Measurements from ENCODE around the gene ITGA1. TPM values are rescaled to one million over a fixed set of nuclear protein-coding genes. Genes with fewer than 3 reads are reported as not detected.
A peak's percentile ranks its signal among the peaks of the same experiment; 100 is the strongest.

ITGA1 gene
- total RNA-seq = 228 to 346 TPM (median 340 TPM) in 3 replicates
- long read RNA-seq, full-length matches to known transcripts = 266 of 324 reads
- long read RNA-seq, partial matches to known transcripts = 30 of 324 reads
- long read RNA-seq, other reads (novel, unspliced or antisense) = 28 of 324 reads

- H3K27me3 Mint-ChIP-seq (ENCODE audit: low read depth) = no peaks in the 10 kb centered on the region
- TF ChIP-seq CTCF (IDR thresholded peaks at IDR 0.05) = peak; percentile 73
- H3K27ac Mint-ChIP-seq (ENCODE audit: unreplicated experiment) = peak within 1 kb of the TSS; percentile 96
- peaks cover 58% of the 10 kb centered on the region for H3K4me1 Mint-ChIP-seq (ENCODE audit: low read depth)
- DNase-seq (ENCODE audit: low spot score) = peak; percentile 90
- peak within 1 kb of the TSS; percentile 92 for H3K4me3 Mint-ChIP-seq (ENCODE audit: unreplicated experiment)
- H3K9me3 Mint-ChIP-seq (ENCODE audit: low read depth) = no peaks in the 10 kb centered on the region
- peaks cover 9% of the 10 kb centered on the region for H3K36me3 Mint-ChIP-seq (ENCODE audit: low read depth)
Measured at GRCh38 chr5:52787600-52788504, at the start of gene ITGA1, which contains the start of gene PELO. TSS of gene ITGA1 (plus strand) at chr5:52787916. CDS start at chr5:52788354, 438 bp downstream. TSS of gene PELO (plus strand) at chr5:52787916. CDS start at chr5:52800395, 12,479 bp downstream.

- no peak for DNase-seq (ENCODE audit: low spot score)
- Mint-ChIP-seq H3K27ac (ENCODE audit: unreplicated experiment) (no peak overlapping the region), H3K27me3 (ENCODE audit: low read depth) (no peaks in the 10 kb centered on the region), H3K4me3 (ENCODE audit: unreplicated experiment) (no peak overlapping the region), H3K9me3 (ENCODE audit: low read depth) (no peaks in the 10 kb centered on the region), H3K4me1 (ENCODE audit: low read depth) (peaks cover 24% of the 10 kb centered on the region), H3K36me3 (ENCODE audit: low read depth) (no peaks in the 10 kb centered on the region)
- TF ChIP-seq CTCF (IDR thresholded peaks at IDR 0.05) = no peak
Measured at GRCh38 chr5:52738095-52738506, 49.6 kb upstream of the ITGA1 start.

- TF ChIP-seq CTCF (IDR thresholded peaks at IDR 0.05) = no peak
- DNase-seq (ENCODE audit: low spot score) = no peak
- H3K27me3 Mint-ChIP-seq (ENCODE audit: low read depth) = no peaks in the 10 kb centered on the region
- H3K9me3 Mint-ChIP-seq (ENCODE audit: low read depth) = no peaks in the 10 kb centered on the region
- no peak overlapping the region for H3K27ac Mint-ChIP-seq (ENCODE audit: unreplicated experiment)
- no peak overlapping the region for H3K4me3 Mint-ChIP-seq (ENCODE audit: unreplicated experiment)
- H3K36me3 Mint-ChIP-seq (ENCODE audit: low read depth) = no peaks in the 10 kb centered on the region
- peaks cover 31% of the 10 kb centered on the region for H3K4me1 Mint-ChIP-seq (ENCODE audit: low read depth)
Measured at GRCh38 chr5:52740007-52740406, 47.7 kb upstream of the ITGA1 start.

GRCh38 chr5:52743012-52743411 is 44.7 kb upstream of the ITGA1 start:
- Mint-ChIP-seq H3K36me3 (ENCODE audit: low read depth) (no peaks in the 10 kb centered on the region), H3K27me3 (ENCODE audit: low read depth) (no peaks in the 10 kb centered on the region), H3K4me3 (ENCODE audit: unreplicated experiment) (no peak overlapping the region), H3K4me1 (ENCODE audit: low read depth) (peaks cover 51% of the 10 kb centered on the region), H3K9me3 (ENCODE audit: low read depth) (no peaks in the 10 kb centered on the region), H3K27ac (ENCODE audit: unreplicated experiment) (peak overlapping the region; percentile 15)
- TF ChIP-seq CTCF (IDR thresholded peaks at IDR 0.05) = no peak
- DNase-seq (ENCODE audit: low spot score) = no peak

GRCh38 chr5:52743529-52743928 is 44.2 kb upstream of the ITGA1 start:
- peaks cover 48% of the 10 kb centered on the region for H3K4me1 Mint-ChIP-seq (ENCODE audit: low read depth)
- no peak overlapping the region for H3K4me3 Mint-ChIP-seq (ENCODE audit: unreplicated experiment)
- no peaks in the 10 kb centered on the region for H3K27me3 Mint-ChIP-seq (ENCODE audit: low read depth)
- no peaks in the 10 kb centered on the region for H3K36me3 Mint-ChIP-seq (ENCODE audit: low read depth)
- peak overlapping the region; percentile 15 for H3K27ac Mint-ChIP-seq (ENCODE audit: unreplicated experiment)
- no peak for TF ChIP-seq CTCF (IDR thresholded peaks at IDR 0.05)
- no peaks in the 10 kb centered on the region for H3K9me3 Mint-ChIP-seq (ENCODE audit: low read depth)
- DNase-seq (ENCODE audit: low spot score) = no peak
